Urinary bladder (tissue), 2 donors: ENCODE measurements around the gene SLC39A7. TPM values are rescaled to one million over a fixed set of nuclear protein-coding genes. Genes with fewer than 3 reads are reported as not detected.

ENCODE experiments used
- polyA plus RNA-seq: library from polyadenylated mRNA; stranded (reverse); fragments of 200-250 nt; gene quantifications from one replicate; pipeline ENCODE4 v1.2.3, GENCODE V29; 2013
- small RNA-seq: library from RNA; depleted of rRNA; stranded (forward); fragments of <200 nt; gene quantifications from one replicate; pipeline ENCODE3, GENCODE V24; 2014
- total RNA-seq: library from RNA; depleted of rRNA; stranded (reverse); fragments of >200 nt; gene quantifications from one replicate; pipeline ENCODE4 v1.2.3, GENCODE V29; 2014
- donor health status: healthy.

SLC39A7 gene
- total and polyA plus RNA-seq, 2 donors, result 60.0 to 77.1 TPM

Small RNAs within 50 kb of the gene (small RNA-seq; reads per million reads assigned to genes)
- gene MIR219A1 (1.7 reads per million, percentile 85 among the genes with 10 or more reads in this experiment), gene RNY4P10 (0.09 reads per million)

Other genes with a start within 250 kb of the SLC39A7 start
- 8.9 TPM for gene HLA-DMA, start 247.8 kb upstream of the SLC39A7 start, total RNA-seq
- 30.4 TPM for gene HLA-DMA, start 247.8 kb upstream of the SLC39A7 start, polyA plus RNA-seq
- gene BRD2, start 232.3 kb upstream of the SLC39A7 start, total RNA-seq, result 79.0 TPM
- 138 TPM for gene BRD2, start 232.3 kb upstream of the SLC39A7 start, polyA plus RNA-seq
- gene HLA-DOA, start 191.3 kb upstream of the SLC39A7 start, total RNA-seq, result 2.7 TPM
- 5.7 TPM for gene HLA-DOA, start 191.3 kb upstream of the SLC39A7 start, polyA plus RNA-seq
- gene HLA-DPA1, start 127.2 kb upstream of the SLC39A7 start, total RNA-seq, result 25.4 TPM
- gene HLA-DPA1, start 127.2 kb upstream of the SLC39A7 start, polyA plus RNA-seq, result 51.6 TPM
- 16.4 TPM for gene HLA-DPB1, start 124.9 kb upstream of the SLC39A7 start, total RNA-seq
- gene HLA-DPB1, start 124.9 kb upstream of the SLC39A7 start, polyA plus RNA-seq, result 74.7 TPM
- 1.3 TPM for gene COL11A2, start 8.4 kb upstream of the SLC39A7 start, total RNA-seq
- 0.30 TPM for gene COL11A2, start 8.4 kb upstream of the SLC39A7 start, polyA plus RNA-seq
- 21.4 TPM for gene RXRB, start 202 bp upstream of the SLC39A7 start, total RNA-seq
- gene RXRB, start 202 bp upstream of the SLC39A7 start, polyA plus RNA-seq, result 41.6 TPM
- gene HSD17B8, start 3.8 kb downstream of the SLC39A7 start, total RNA-seq, result 7.6 TPM
- 17.3 TPM for gene HSD17B8, start 3.8 kb downstream of the SLC39A7 start, polyA plus RNA-seq
- gene RING1, start 7.6 kb downstream of the SLC39A7 start, total RNA-seq, result 19.1 TPM
- 48.3 TPM for gene RING1, start 7.6 kb downstream of the SLC39A7 start, polyA plus RNA-seq
- gene VPS52, start 71.0 kb downstream of the SLC39A7 start, total RNA-seq, result 32.4 TPM
- gene VPS52, start 71.0 kb downstream of the SLC39A7 start, polyA plus RNA-seq, result 45.3 TPM
- 3,033 TPM for gene RPS18, start 71.2 kb downstream of the SLC39A7 start, total RNA-seq
- 4,357 TPM for gene RPS18, start 71.2 kb downstream of the SLC39A7 start, polyA plus RNA-seq
- 8.0 TPM for gene B3GALT4, start 76.3 kb downstream of the SLC39A7 start, total RNA-seq
- 19.3 TPM for gene B3GALT4, start 76.3 kb downstream of the SLC39A7 start, polyA plus RNA-seq
- gene WDR46, start 88.4 kb downstream of the SLC39A7 start, total RNA-seq, result 29.7 TPM
- gene WDR46, start 88.4 kb downstream of the SLC39A7 start, polyA plus RNA-seq, result 40.2 TPM
- gene PFDN6, start 88.7 kb downstream of the SLC39A7 start, total RNA-seq, result 24.3 TPM
- gene PFDN6, start 88.7 kb downstream of the SLC39A7 start, polyA plus RNA-seq, result 104 TPM
- gene RGL2, start 98.1 kb downstream of the SLC39A7 start, total RNA-seq, result 44.0 TPM
- 77.5 TPM for gene RGL2, start 98.1 kb downstream of the SLC39A7 start, polyA plus RNA-seq
- gene TAPBP, start 113.2 kb downstream of the SLC39A7 start, total RNA-seq, result 43.0 TPM
- gene TAPBP, start 113.2 kb downstream of the SLC39A7 start, polyA plus RNA-seq, result 48.8 TPM
- 15.8 TPM for gene ZBTB22, start 116.9 kb downstream of the SLC39A7 start, total RNA-seq
- 21.4 TPM for gene ZBTB22, start 116.9 kb downstream of the SLC39A7 start, polyA plus RNA-seq
- 15.3 TPM for gene DAXX, start 122.1 kb downstream of the SLC39A7 start, total RNA-seq
- 36.7 TPM for gene DAXX, start 122.1 kb downstream of the SLC39A7 start, polyA plus RNA-seq
- gene KIFC1, start 191.0 kb downstream of the SLC39A7 start, total RNA-seq, result 7.5 TPM
- 1.2 TPM for gene KIFC1, start 191.0 kb downstream of the SLC39A7 start, polyA plus RNA-seq
- gene PHF1, start 210.1 kb downstream of the SLC39A7 start, total RNA-seq, result 16.4 TPM
- gene PHF1, start 210.1 kb downstream of the SLC39A7 start, polyA plus RNA-seq, result 79.4 TPM
- gene CUTA, start 217.2 kb downstream of the SLC39A7 start, total RNA-seq, result 62.5 TPM
- gene CUTA, start 217.2 kb downstream of the SLC39A7 start, polyA plus RNA-seq, result 192 TPM
- 9.8 TPM for gene SYNGAP1, start 219.2 kb downstream of the SLC39A7 start, total RNA-seq
- gene SYNGAP1, start 219.2 kb downstream of the SLC39A7 start, polyA plus RNA-seq, result 19.6 TPM